Mammary epithelial cell (primary cell): ENCODE results near the gene ALKBH1.

Source experiments
- EZH2 ChIP-seq: IDR thresholded peaks from 2 replicates; pipeline ENCODE4 v1.6.1; 2012; ENCODE audit warnings: low read length, inconsistent platforms, borderline replicate concordance
- TF ChIP-seq, protein P1 (sequence below), 2 donors: IDR thresholded peaks in 1 of 2; conservative IDR thresholded peaks in 1 of 2; 2 replicates each; pipeline ENCODE4 v1.5.1; 2011 to 2012; ENCODE audit warnings: inconsistent platforms in 2 of 2, low read length in 2 of 2, mild to moderate bottlenecking in 2 of 2, control low read depth in 1 of 2, low read depth in 1 of 2; ENCODE audit not compliant: insufficient read depth in 1 of 2; ENCODE audit errors: extremely low read depth in 1 of 2

GRCh38 chr14:77730976-77731497 lies 23.2 kb upstream of the ALKBH1 start:
- TF ChIP-seq, protein P1, sequence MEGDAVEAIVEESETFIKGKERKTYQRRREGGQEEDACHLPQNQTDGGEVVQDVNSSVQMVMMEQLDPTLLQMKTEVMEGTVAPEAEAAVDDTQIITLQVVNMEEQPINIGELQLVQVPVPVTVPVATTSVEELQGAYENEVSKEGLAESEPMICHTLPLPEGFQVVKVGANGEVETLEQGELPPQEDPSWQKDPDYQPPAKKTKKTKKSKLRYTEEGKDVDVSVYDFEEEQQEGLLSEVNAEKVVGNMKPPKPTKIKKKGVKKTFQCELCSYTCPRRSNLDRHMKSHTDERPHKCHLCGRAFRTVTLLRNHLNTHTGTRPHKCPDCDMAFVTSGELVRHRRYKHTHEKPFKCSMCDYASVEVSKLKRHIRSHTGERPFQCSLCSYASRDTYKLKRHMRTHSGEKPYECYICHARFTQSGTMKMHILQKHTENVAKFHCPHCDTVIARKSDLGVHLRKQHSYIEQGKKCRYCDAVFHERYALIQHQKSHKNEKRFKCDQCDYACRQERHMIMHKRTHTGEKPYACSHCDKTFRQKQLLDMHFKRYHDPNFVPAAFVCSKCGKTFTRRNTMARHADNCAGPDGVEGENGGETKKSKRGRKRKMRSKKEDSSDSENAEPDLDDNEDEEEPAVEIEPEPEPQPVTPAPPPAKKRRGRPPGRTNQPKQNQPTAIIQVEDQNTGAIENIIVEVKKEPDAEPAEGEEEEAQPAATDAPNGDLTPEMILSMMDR (conservative IDR thresholded peaks at IDR 0.05 in 1 of 2, IDR thresholded peaks at IDR 0.05 in 1 of 2; ENCODE audit: extremely low read depth in 1 of 2, insufficient read depth in 1 of 2, low read depth in 1 of 2, low read length in 2 of 2): no peak
- no peak for TF ChIP-seq EZH2
